Breast epithelium (tissue), 4 donors: Measurements from ENCODE around the gene USH1C. TPM values are rescaled to one million over a fixed set of nuclear protein-coding genes. Genes with fewer than 3 reads are reported as not detected.

Source experiments
- DNase-seq, 2 donors: peaks; one replicate each; pipeline ENCODE4 v3.0.0-alpha.2; 2019; ENCODE audit warnings: low spot score in 2 of 2
- H3K27ac ChIP-seq, 2 donors: fragments of 200-600 bp; sonication (generic) in 1 of 2; one replicate each; pipeline ENCODE4 v1.5.1; 2016 to 2019; ENCODE audit warnings: mild to moderate bottlenecking in 1 of 2
- H3K27me3 ChIP-seq, 2 donors: fragments of 200-600 bp; sonication (generic) in 1 of 2; one replicate each; pipeline versions ENCODE4 v1.5.1 to v1.6.0; 2017 to 2019; ENCODE audit warnings: control low read depth in 1 of 2, mild to moderate bottlenecking in 1 of 2
- H3K36me3 ChIP-seq: fragments of 200-600 bp; one replicate; pipeline ENCODE4 v1.5.1; 2019
- H3K4me1 ChIP-seq, 2 donors: fragments of 200-600 bp; sonication (generic); one replicate each; pipeline ENCODE4 v1.5.1; 2016 to 2019; ENCODE audit warnings: control low read depth in 1 of 2
- H3K4me3 ChIP-seq, 3 donors: fragments of 200-600 bp; sonication (generic); 1 replicate in 2 of 3; 2 replicates in 1 of 3; pipeline ENCODE4 v1.5.1; 2016 to 2019; ENCODE audit warnings: mild to moderate bottlenecking in 3 of 3, moderate library complexity in 2 of 3
- H3K9me3 ChIP-seq, 2 donors: fragments of 200-600 bp; sonication (generic) in 1 of 2; one replicate each; pipeline ENCODE4 v1.5.1; 2016 to 2019; ENCODE audit warnings: control low read depth in 1 of 2
- POLR2A ChIP-seq: fragments of 450-650 bp; IDR thresholded peaks from one replicate; pipeline ENCODE4 v1.6.1; 2016; ENCODE audit warnings: antibody characterized with exemption, mild to moderate bottlenecking, moderate library complexity
- POLR2AphosphoS5 ChIP-seq, 3 donors: sonication (generic); formaldehyde crosslinking; IDR thresholded peaks; one replicate each; pipeline ENCODE4 v1.6.1; 2017; ENCODE audit warnings: antibody characterized with exemption in 3 of 3
- intact Hi-C: fragments of 100-400 bp; cut with DNase I; formaldehyde crosslinking; loops from one replicate; pipeline ENCODE4 v1.15.1; 2023; ENCODE audit warnings: low total_unique reads
- total RNA-seq, 3 donors: library from RNA; depleted of rRNA; stranded (reverse); fragments of >200 nt; gene quantifications; one replicate each; pipeline ENCODE4 v1.1.0, GENCODE V29; 2016
- TF ChIP-seq, protein P1 (sequence below), 3 donors: fragments of 450-650 bp; IDR thresholded peaks; one replicate each; pipeline ENCODE4 v1.5.1; 2016 to 2017; ENCODE audit warnings: antibody characterized with exemption in 3 of 3, mild to moderate bottlenecking in 3 of 3, moderate library complexity in 3 of 3

USH1C gene
- total RNA-seq, 3 donors from 2014 or later: 0.66 TPM; not detected in 2

GRCh38 chr11:17476317-17477083, 67.7 kb downstream of the USH1C start, which contains the start of gene ABCC8:
TSS of gene ABCC8 (minus strand) at chr11:17476845. CDS start at chr11:17476776, 69 bp downstream.
- H3K4me3 ChIP-seq: peak within 1 kb of the TSS; percentile 26 to 68 (median 45)
- no peak for DNase-seq
- no peaks in the 10 kb centered on the region for H3K36me3 ChIP-seq
- intact Hi-C loops: no loop called here
- no peak within 1 kb of the TSS for H3K27ac ChIP-seq
- no peak for TF ChIP-seq POLR2AphosphoS5 (IDR thresholded peaks at IDR 0.05)
- H3K4me1 ChIP-seq: no peaks in the 10 kb centered on the region
- H3K9me3 ChIP-seq: no peaks in the 10 kb centered on the region
- peaks cover 0 to 33% of the 10 kb centered on the region in 2 donors for H3K27me3 ChIP-seq

DNA sequence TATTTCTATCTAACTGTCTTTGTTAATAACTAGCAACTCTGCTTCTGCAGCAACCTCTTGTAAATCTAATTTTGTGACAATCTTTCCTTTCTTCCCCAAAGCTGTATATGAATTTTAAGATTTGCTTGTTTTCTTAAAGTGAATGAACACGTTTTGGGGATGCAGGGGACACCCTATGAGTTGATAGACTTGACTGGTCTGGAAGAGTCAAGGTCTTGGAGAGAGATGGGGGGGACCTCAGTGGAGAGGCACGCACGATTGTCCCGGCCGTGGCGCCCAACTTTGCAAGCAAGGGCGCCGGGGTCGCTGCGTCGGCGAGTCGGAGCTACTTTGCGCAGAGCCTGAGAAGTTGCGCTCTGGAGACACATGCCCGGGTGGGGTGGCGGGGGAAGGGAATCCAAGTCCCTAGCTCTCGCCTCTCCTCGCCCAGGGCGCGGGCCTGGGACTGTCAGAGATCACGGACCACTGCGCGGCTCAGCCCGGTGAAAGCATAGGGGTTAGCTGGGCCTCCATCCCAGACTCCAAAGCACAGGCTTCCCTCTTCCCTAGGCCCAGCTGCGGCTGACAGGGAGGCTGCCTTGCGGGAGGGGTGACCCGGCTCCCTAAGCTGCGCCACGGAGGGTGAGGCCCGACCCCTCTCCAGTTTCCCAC, 68.4 kb downstream of the USH1C start:
- intact Hi-C loops: no loop called here
- no peak for TF ChIP-seq POLR2A
- TF ChIP-seq, protein P1, sequence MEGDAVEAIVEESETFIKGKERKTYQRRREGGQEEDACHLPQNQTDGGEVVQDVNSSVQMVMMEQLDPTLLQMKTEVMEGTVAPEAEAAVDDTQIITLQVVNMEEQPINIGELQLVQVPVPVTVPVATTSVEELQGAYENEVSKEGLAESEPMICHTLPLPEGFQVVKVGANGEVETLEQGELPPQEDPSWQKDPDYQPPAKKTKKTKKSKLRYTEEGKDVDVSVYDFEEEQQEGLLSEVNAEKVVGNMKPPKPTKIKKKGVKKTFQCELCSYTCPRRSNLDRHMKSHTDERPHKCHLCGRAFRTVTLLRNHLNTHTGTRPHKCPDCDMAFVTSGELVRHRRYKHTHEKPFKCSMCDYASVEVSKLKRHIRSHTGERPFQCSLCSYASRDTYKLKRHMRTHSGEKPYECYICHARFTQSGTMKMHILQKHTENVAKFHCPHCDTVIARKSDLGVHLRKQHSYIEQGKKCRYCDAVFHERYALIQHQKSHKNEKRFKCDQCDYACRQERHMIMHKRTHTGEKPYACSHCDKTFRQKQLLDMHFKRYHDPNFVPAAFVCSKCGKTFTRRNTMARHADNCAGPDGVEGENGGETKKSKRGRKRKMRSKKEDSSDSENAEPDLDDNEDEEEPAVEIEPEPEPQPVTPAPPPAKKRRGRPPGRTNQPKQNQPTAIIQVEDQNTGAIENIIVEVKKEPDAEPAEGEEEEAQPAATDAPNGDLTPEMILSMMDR (IDR thresholded peaks at IDR 0.05): no peak
- no peak for TF ChIP-seq POLR2AphosphoS5 (IDR thresholded peaks at IDR 0.05)
- Histone ChIP-seq H3K27ac (no peak overlapping the region), H3K36me3 (no peaks in the 10 kb centered on the region), H3K9me3 (no peaks in the 10 kb centered on the region), H3K4me3 (peak overlapping the region; percentile 26 to 68 (median 45)), H3K27me3 (peaks cover 0 to 33% of the 10 kb centered on the region in 2 donors), H3K4me1 (no peaks in the 10 kb centered on the region)
- no peak for DNase-seq

GRCh38 chr11:17473071-17473744, 71.0 kb downstream of the USH1C start:
- intact Hi-C loops: no loop called here
- peaks cover 0 to 33% of the 10 kb centered on the region in 2 donors for H3K27me3 ChIP-seq
- H3K4me1 ChIP-seq: no peaks in the 10 kb centered on the region
- no peak overlapping the region for H3K4me3 ChIP-seq
- TF ChIP-seq POLR2A: no peak
- TF ChIP-seq, protein P1 (IDR thresholded peaks at IDR 0.05): no peak
- TF ChIP-seq POLR2AphosphoS5 (IDR thresholded peaks at IDR 0.05): no peak
- no peak for DNase-seq
- H3K36me3 ChIP-seq: no peaks in the 10 kb centered on the region
- no peaks in the 10 kb centered on the region for H3K9me3 ChIP-seq
- no peak overlapping the region for H3K27ac ChIP-seq

- DNase-seq: no peak
- peaks cover 0 to 25% of the 10 kb centered on the region in 2 donors for H3K27me3 ChIP-seq
- TF ChIP-seq POLR2A (no peak), POLR2AphosphoS5 (IDR thresholded peaks at IDR 0.05) (no peak)
- TF ChIP-seq, protein P1 (IDR thresholded peaks at IDR 0.05): no peak
- no peaks in the 10 kb centered on the region for H3K36me3 ChIP-seq
- H3K27ac ChIP-seq: no peak overlapping the region
- no peak overlapping the region for H3K4me3 ChIP-seq
- no peaks in the 10 kb centered on the region for H3K9me3 ChIP-seq
- no peaks in the 10 kb centered on the region for H3K4me1 ChIP-seq
- intact Hi-C loops: no loop called here
Measured at GRCh38 chr11:17472467-17472866, 71.7 kb downstream of the USH1C start.

DNA sequence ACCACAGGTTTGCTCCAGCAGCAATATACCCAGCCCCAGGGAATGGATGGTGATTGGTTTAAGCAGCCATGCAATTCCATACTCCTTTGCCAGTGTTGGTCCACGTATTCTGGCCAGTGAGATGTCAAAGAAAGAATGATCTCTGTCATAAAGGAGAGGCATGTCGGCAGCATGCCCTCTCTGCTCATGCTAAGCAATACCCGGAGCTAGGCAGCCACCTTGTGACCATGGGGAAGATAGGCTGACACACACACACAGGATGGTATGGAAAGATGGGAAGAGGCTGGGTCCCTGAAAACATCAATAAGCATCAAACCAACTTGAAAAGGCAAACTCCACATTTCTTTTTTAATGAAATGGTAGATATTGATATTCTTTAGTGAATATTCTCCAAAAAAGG, 72.7 kb downstream of the USH1C start:
- no peaks in the 10 kb centered on the region for H3K4me1 ChIP-seq
- intact Hi-C loops: no loop called here
- H3K36me3 ChIP-seq: no peaks in the 10 kb centered on the region
- no peak overlapping the region for H3K4me3 ChIP-seq
- H3K9me3 ChIP-seq: no peaks in the 10 kb centered on the region
- TF ChIP-seq, protein P1 (IDR thresholded peaks at IDR 0.05): no peak
- TF ChIP-seq POLR2AphosphoS5 (IDR thresholded peaks at IDR 0.05): no peak
- TF ChIP-seq POLR2A: no peak
- no peak overlapping the region for H3K27ac ChIP-seq
- DNase-seq: no peak
- peaks cover 0 to 17% of the 10 kb centered on the region in 2 donors for H3K27me3 ChIP-seq
